ENCODE data around the gene IL12A.

Gene IL12A

GRCh38 chr3:159996959-159997358, 8.3 kb downstream of the IL12A start (continued):
- TF ChIP-seq, protein P1, sequence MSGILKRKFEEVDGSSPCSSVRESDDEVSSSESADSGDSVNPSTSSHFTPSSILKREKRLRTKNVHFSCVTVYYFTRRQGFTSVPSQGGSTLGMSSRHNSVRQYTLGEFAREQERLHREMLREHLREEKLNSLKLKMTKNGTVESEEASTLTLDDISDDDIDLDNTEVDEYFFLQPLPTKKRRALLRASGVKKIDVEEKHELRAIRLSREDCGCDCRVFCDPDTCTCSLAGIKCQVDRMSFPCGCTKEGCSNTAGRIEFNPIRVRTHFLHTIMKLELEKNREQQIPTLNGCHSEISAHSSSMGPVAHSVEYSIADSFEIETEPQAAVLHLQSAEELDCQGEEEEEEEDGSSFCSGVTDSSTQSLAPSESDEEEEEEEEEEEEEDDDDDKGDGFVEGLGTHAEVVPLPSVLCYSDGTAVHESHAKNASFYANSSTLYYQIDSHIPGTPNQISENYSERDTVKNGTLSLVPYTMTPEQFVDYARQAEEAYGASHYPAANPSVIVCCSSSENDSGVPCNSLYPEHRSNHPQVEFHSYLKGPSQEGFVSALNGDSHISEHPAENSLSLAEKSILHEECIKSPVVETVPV (CRISPR knock-in tag; IDR thresholded peaks at IDR 0.05) = no peak
- TF ChIP-seq BACH2 (CRISPR knock-in tag; IDR thresholded peaks at IDR 0.05; ENCODE audit: borderline replicate concordance) = no peak
- TF ChIP-seq, protein P2, sequence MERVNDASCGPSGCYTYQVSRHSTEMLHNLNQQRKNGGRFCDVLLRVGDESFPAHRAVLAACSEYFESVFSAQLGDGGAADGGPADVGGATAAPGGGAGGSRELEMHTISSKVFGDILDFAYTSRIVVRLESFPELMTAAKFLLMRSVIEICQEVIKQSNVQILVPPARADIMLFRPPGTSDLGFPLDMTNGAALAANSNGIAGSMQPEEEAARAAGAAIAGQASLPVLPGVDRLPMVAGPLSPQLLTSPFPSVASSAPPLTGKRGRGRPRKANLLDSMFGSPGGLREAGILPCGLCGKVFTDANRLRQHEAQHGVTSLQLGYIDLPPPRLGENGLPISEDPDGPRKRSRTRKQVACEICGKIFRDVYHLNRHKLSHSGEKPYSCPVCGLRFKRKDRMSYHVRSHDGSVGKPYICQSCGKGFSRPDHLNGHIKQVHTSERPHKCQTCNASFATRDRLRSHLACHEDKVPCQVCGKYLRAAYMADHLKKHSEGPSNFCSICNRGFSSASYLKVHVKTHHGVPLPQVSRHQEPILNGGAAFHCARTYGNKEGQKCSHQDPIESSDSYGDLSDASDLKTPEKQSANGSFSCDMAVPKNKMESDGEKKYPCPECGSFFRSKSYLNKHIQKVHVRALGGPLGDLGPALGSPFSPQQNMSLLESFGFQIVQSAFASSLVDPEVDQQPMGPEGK (CRISPR knock-in tag; IDR thresholded peaks at IDR 0.05; ENCODE audit: borderline replicate concordance) = no peak
- TF ChIP-seq ZFP3 (CRISPR knock-in tag; IDR thresholded peaks at IDR 0.05) = no peak
- TF ChIP-seq TOX (CRISPR knock-in tag; IDR thresholded peaks at IDR 0.05; ENCODE audit: borderline replicate concordance) = no peak

- no peak for ATAC-seq
- no peak for TF ChIP-seq SNAI2 (CRISPR knock-in tag; IDR thresholded peaks at IDR 0.05)
Measured at GRCh38 chr3:160001148-160001760, 12.6 kb downstream of the IL12A start.

DNA sequence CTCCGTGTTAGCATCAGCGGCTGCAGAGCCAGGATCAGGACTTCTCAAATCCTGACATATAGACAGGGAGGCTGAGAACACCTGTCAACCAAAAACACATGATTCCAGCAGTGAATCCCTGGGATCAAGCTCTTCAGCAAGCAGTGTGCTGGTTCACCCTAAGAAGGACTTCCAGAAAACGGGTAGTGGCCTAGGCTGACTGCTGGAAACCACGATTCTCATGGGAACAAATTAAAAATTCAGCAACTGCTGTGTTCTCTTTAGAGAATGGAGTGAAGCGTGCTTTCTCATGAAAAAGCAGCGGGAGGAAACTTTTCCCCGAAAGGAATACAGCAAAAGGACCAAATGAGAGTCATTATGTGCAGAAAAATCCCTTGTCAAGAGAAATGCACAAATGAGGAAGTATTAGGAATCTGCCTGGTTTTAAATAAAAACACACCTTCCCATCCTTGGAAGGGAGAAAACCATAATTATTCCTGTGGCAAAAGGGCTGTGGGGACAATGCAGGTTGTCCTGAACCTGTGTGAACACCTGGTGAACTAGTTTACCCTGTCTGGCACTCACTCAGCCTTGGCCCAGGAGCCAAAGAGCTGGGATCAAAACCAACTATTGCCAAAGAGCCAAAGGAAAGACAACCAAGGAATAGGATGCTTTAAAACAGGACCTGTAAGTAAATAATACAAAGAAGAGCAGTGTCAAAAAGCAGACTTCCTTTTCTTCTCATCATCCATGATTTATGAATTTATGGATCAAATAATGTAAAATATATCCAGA, 13.4 kb downstream of the IL12A start:
- no peak for ATAC-seq
- TF ChIP-seq ARNTL (CRISPR knock-in tag; IDR thresholded peaks at IDR 0.05; ENCODE audit: borderline replicate concordance, low read depth) (no peak), PPARA (CRISPR knock-in tag; IDR thresholded peaks at IDR 0.05; ENCODE audit: borderline replicate concordance) (no peak), SNAI2 (CRISPR knock-in tag; IDR thresholded peaks at IDR 0.05) (no peak), TSHZ2 (CRISPR knock-in tag; IDR thresholded peaks at IDR 0.05) (no peak), TCF4 (CRISPR knock-in tag; IDR thresholded peaks at IDR 0.05; ENCODE audit: borderline replicate concordance) (no peak), TOX (CRISPR knock-in tag; IDR thresholded peaks at IDR 0.05; ENCODE audit: borderline replicate concordance) (no peak), GLIS3 (CRISPR knock-in tag; IDR thresholded peaks at IDR 0.05) (no peak), ZFP30 (CRISPR knock-in tag; IDR thresholded peaks at IDR 0.05) (no peak), ZC3H10 (CRISPR knock-in tag; IDR thresholded peaks at IDR 0.05) (no peak), OSR1 (CRISPR knock-in tag; IDR thresholded peaks at IDR 0.05) (no peak), ZFP3 (CRISPR knock-in tag; IDR thresholded peaks at IDR 0.05) (no peak), CSDC2 (CRISPR knock-in tag; IDR thresholded peaks at IDR 0.05) (no peak), BACH2 (CRISPR knock-in tag; IDR thresholded peaks at IDR 0.05; ENCODE audit: borderline replicate concordance) (no peak), ZNF565 (CRISPR knock-in tag; conservative IDR thresholded peaks at IDR 0.05; ENCODE audit: low read depth) (no peak), ESRRG (CRISPR knock-in tag; IDR thresholded peaks at IDR 0.05) (no peak), ISL1 (CRISPR knock-in tag; IDR thresholded peaks at IDR 0.05) (no peak), RARB (CRISPR knock-in tag; IDR thresholded peaks at IDR 0.05) (no peak), ZNF70 (CRISPR knock-in tag; IDR thresholded peaks at IDR 0.05) (no peak)
- TF ChIP-seq, protein P2 (CRISPR knock-in tag; IDR thresholded peaks at IDR 0.05; ENCODE audit: borderline replicate concordance) = no peak
- TF ChIP-seq, protein P3, sequence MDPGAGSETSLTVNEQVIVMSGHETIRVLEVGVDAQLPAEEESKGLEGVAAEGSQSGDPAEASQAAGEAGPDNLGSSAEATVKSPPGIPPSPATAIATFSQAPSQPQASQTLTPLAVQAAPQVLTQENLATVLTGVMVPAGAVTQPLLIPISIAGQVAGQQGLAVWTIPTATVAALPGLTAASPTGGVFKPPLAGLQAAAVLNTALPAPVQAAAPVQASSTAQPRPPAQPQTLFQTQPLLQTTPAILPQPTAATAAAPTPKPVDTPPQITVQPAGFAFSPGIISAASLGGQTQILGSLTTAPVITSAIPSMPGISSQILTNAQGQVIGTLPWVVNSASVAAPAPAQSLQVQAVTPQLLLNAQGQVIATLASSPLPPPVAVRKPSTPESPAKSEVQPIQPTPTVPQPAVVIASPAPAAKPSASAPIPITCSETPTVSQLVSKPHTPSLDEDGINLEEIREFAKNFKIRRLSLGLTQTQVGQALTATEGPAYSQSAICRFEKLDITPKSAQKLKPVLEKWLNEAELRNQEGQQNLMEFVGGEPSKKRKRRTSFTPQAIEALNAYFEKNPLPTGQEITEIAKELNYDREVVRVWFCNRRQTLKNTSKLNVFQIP (CRISPR knock-in tag; IDR thresholded peaks at IDR 0.05; ENCODE audit: borderline replicate concordance, low read depth) = no peak
